HepG2 (cell line): ENCODE results near the gene CEACAM16. TPM values are rescaled to one million over a fixed set of nuclear protein-coding genes. Genes with fewer than 3 reads are reported as not detected.

Experiments
- ATAC-seq: fragments of 200-7000 bp; cut with Tn5 transposase; 3 replicates; pipeline ENCODE4 v1.9.1; 2020; ENCODE audit warnings: mild to moderate bottlenecking, moderate library complexity
- BruUV-seq: library from RNA; stranded (reverse); fragments of 400-500 nt; replicated peaks from 2 replicates; lab custom pipeline; 2021; lab: Mats Ljungman, UMichigan
- CTCF ChIA-PET: fragments of 300-600 bp; formaldehyde crosslinking; extraction: SDS; loops from one replicate; lab custom pipeline; 2021; ENCODE audit warnings: low total read pairs, inconsistent platforms, low intra/inter-chr PET ratio; lab: Yijun Ruan, JAX
- POLR2A ChIA-PET: fragments of 350-600 bp; sonication (Branson Sonifier 250); formaldehyde crosslinking; loops from one replicate; lab custom pipeline; 2020; ENCODE audit warnings: antibody characterized with exemption, inconsistent platforms; lab: Yijun Ruan, JAX
- DNase-seq: peaks from one replicate; pipeline ENCODE4 v3.0.0-alpha.2; 2015; ENCODE audit warnings: low spot score
- FAIRE-seq: peaks from 3 replicates; lab custom pipeline; 2011; peaks lifted over from hg19 to GRCh38; lab: Jason Lieb, UNC
- H2AFZ ChIP-seq: one replicate; pipeline ENCODE4 v1.6.1; 2011; ENCODE audit warnings: low read length, inconsistent platforms
- H3K27ac ChIP-seq: fragments of 300-600 bp; 3 replicates; pipeline ENCODE4 v1.8.0; 2011; ENCODE audit warnings: mixed run types, mild to moderate bottlenecking, mixed read lengths, low read length, inconsistent platforms; ENCODE audit not compliant: insufficient read depth; ENCODE audit errors: extremely low read length
- H3K27me3 ChIP-seq, 2 experiments: fragments of 200-600 bp in 1 of 2; 2 replicates in 1 of 2; 3 replicates in 1 of 2; pipeline versions ENCODE4 v1.6.0 to v1.8.0; 2011; ENCODE audit warnings: low read length in 2 of 2, mild to moderate bottlenecking in 2 of 2, moderate library complexity in 2 of 2, inconsistent platforms in 1 of 2; ENCODE audit not compliant: insufficient read depth in 2 of 2, control insufficient read depth in 1 of 2
- H3K36me3 ChIP-seq, 2 experiments: fragments of 200-600 bp in 1 of 2; replicated peaks in 1 of 2; 2 replicates in 1 of 2; 3 replicates in 1 of 2; pipeline versions ENCODE4 v1.5.1 to v1.8.0; 2011; ENCODE audit warnings: low read length in 2 of 2, inconsistent platforms in 1 of 2; ENCODE audit not compliant: insufficient read depth in 2 of 2, control insufficient read depth in 1 of 2
- H3K4me1 ChIP-seq: 2 replicates; pipeline ENCODE4 v1.5.1; 2012; ENCODE audit warnings: low read length, inconsistent platforms; ENCODE audit not compliant: insufficient read depth
- H3K4me2 ChIP-seq: 2 replicates; pipeline ENCODE4 v1.6.0; 2011; ENCODE audit warnings: low read depth, low read length, inconsistent platforms
- H3K4me3 ChIP-seq, 3 experiments: fragments of 200-600 bp in 1 of 3; sonication (generic), shearing (Covaris generic) in 1 of 3; replicated peaks in 1 of 3; 2 replicates each; pipeline ENCODE4 v1.5.1; 2011 to 2016; ENCODE audit warnings: low read length in 3 of 3, inconsistent platforms in 2 of 3, low read depth in 2 of 3, mild to moderate bottlenecking in 2 of 3, control low read depth in 1 of 3, mixed read lengths in 1 of 3; ENCODE audit not compliant: insufficient read depth in 1 of 3
- H3K79me2 ChIP-seq: one replicate; pipeline ENCODE4 v1.6.1; 2011; ENCODE audit warnings: low read length, inconsistent platforms; ENCODE audit not compliant: insufficient read depth
- H3K9ac ChIP-seq: 2 replicates; pipeline ENCODE4 v1.6.0; 2011; ENCODE audit warnings: mild to moderate bottlenecking, low read depth, low read length, inconsistent platforms; ENCODE audit not compliant: insufficient read depth
- H3K9me3 ChIP-seq: 2 replicates; pipeline ENCODE4 v1.5.1; 2012; ENCODE audit warnings: mild to moderate bottlenecking, low read length
- H4K20me1 ChIP-seq: 2 replicates; pipeline ENCODE4 v1.6.0; 2011; ENCODE audit warnings: inconsistent platforms, mild to moderate bottlenecking, low read length, moderate library complexity; ENCODE audit not compliant: insufficient read depth
- DDIT3 ChIP-seq: sonication (generic); formaldehyde crosslinking; IDR thresholded peaks from 2 replicates; pipeline ENCODE4 v1.4.0; 2020; ENCODE audit warnings: mild to moderate bottlenecking, missing genetic modification reagents
- E2F2 ChIP-seq: sonication (generic); formaldehyde crosslinking; IDR thresholded peaks from 2 replicates; pipeline ENCODE4 v1.4.0; 2020; ENCODE audit warnings: missing genetic modification reagents, borderline replicate concordance
- EEA1 ChIP-seq: sonication (generic); formaldehyde crosslinking; IDR thresholded peaks from 2 replicates; pipeline ENCODE4 v1.5.1; 2020; ENCODE audit warnings: mild to moderate bottlenecking, missing genetic modification reagents, borderline replicate concordance
- HNRNPLL ChIP-seq: fragments of 200-400 bp; formaldehyde crosslinking; IDR thresholded peaks from 2 replicates; pipeline ENCODE4 v1.6.1; 2017; ENCODE audit warnings: mild to moderate bottlenecking, low read depth, low read length; ENCODE audit not compliant: poor library complexity, severe bottlenecking
- KDM1A ChIP-seq: IDR thresholded peaks from 2 replicates; pipeline ENCODE4 v1.6.1; 2016; ENCODE audit warnings: missing compliant biosample characterization
- NFYB ChIP-seq: sonication (generic); formaldehyde crosslinking; IDR thresholded peaks from 2 replicates; pipeline ENCODE4 v1.4.0; 2020; ENCODE audit warnings: missing genetic modification reagents
- NR2F6 ChIP-seq, 2 experiments: IDR thresholded peaks; 2 replicates each; pipeline ENCODE4 v1.6.1; 2016; ENCODE audit warnings: antibody characterized with exemption in 1 of 2, mild to moderate bottlenecking in 1 of 2
- PHF5A ChIP-seq: IDR thresholded peaks from one replicate; pipeline ENCODE4 v1.6.1; 2018; ENCODE audit warnings: low read depth, missing genetic modification reagents; ENCODE audit not compliant: unreplicated experiment
- SIX1 ChIP-seq: sonication (generic); formaldehyde crosslinking; IDR thresholded peaks from 2 replicates; pipeline ENCODE4 v1.4.0; 2020; ENCODE audit warnings: missing genetic modification reagents, borderline replicate concordance
- ZBTB7B ChIP-seq: sonication (generic); formaldehyde crosslinking; IDR thresholded peaks from 2 replicates; pipeline ENCODE4 v1.4.0; 2020; ENCODE audit warnings: missing genetic modification reagents
- ZFP91 ChIP-seq: sonication (generic); formaldehyde crosslinking; IDR thresholded peaks from 2 replicates; pipeline ENCODE4 v1.9.0; 2022; ENCODE audit warnings: missing genetic modification reagents, mild to moderate bottlenecking, borderline replicate concordance
- ZKSCAN8 ChIP-seq: IDR thresholded peaks from 2 replicates; pipeline ENCODE4 v1.6.1; 2016; ENCODE audit warnings: borderline replicate concordance, missing genetic modification reagents, missing compliant biosample characterization
- ZNF10 ChIP-seq: sonication (generic); formaldehyde crosslinking; IDR thresholded peaks from 2 replicates; pipeline ENCODE4 v1.4.0; 2020; ENCODE audit warnings: mild to moderate bottlenecking, low read depth, missing genetic modification reagents, borderline replicate concordance
- ZNF121 ChIP-seq: sonication (generic); formaldehyde crosslinking; IDR thresholded peaks from 2 replicates; pipeline ENCODE4 v1.5.0; 2020; ENCODE audit warnings: mild to moderate bottlenecking, missing genetic modification reagents
- ZNF207 ChIP-seq: fragments of 450-650 bp; IDR thresholded peaks from 2 replicates; pipeline ENCODE4 v1.6.1; 2016; ENCODE audit warnings: antibody characterized with exemption, borderline replicate concordance
- ZNF224 ChIP-seq: sonication (generic); formaldehyde crosslinking; IDR thresholded peaks from 2 replicates; pipeline ENCODE4 v1.5.0; 2020; ENCODE audit warnings: mild to moderate bottlenecking, missing genetic modification reagents
- ZNF513 ChIP-seq: sonication (generic); formaldehyde crosslinking; conservative IDR thresholded peaks from 2 replicates; pipeline ENCODE4 v1.5.0; 2020; ENCODE audit warnings: missing genetic modification reagents
- ZNF644 ChIP-seq: IDR thresholded peaks from 2 replicates; pipeline ENCODE4 v1.6.1; 2016; ENCODE audit warnings: low read depth
- ZNF674 ChIP-seq: sonication (generic); formaldehyde crosslinking; IDR thresholded peaks from 2 replicates; pipeline ENCODE4 v1.5.0; 2020; ENCODE audit warnings: low read depth, mild to moderate bottlenecking, missing genetic modification reagents
- WGBS: methylation state at CpG from one replicate; pipeline ENCODE4 v1.1.6; 2017; ENCODE audit warnings: low lambda C conversion rate; 5-methylcytosine and 5-hydroxymethylcytosine counted together
- in situ Hi-C: cut with HindIII; loops from 2 replicates; pipeline ENCODE4 v1.10.0; 2017; ENCODE audit warnings: low pct_unique_long_range_greater_than_20kb; ENCODE audit not compliant: extremely low pct_ligation_motif_present
- intact Hi-C: fragments of 100-400 bp; cut with micrococcal nuclease; formaldehyde crosslinking; loops from one replicate; pipeline ENCODE4 v1.10.0; 2022; ENCODE audit not compliant: unreplicated experiment
- polyA plus RNA-seq, 8 experiments: library from polyadenylated mRNA; depleted of rRNA in 3 of 8; stranded (reverse) in 7 of 8; unstranded in 1 of 8; fragments of >200 nt; fragmentation: Illumina TruSeq in 4 of 8; extraction: Trizol in 4 of 8; gene quantifications; 2 replicates each; pipeline versions ENCODE4 v1.2.1 to v1.2.3, GENCODE V29; 2011 to 2016; ENCODE audit warnings: low read depth in 4 of 8, missing spikeins in 1 of 8, mixed read lengths in 1 of 8; ENCODE audit not compliant: insufficient read depth in 1 of 8
- total RNA-seq, 5 experiments: library from RNA; depleted of rRNA; stranded (reverse); fragments of >200 nt; fragmentation: Illumina TruSeq; extraction: Trizol; gene quantifications; 2 replicates each; pipeline ENCODE4 v1.2.3, GENCODE V29; 2016; ENCODE audit warnings: low read depth in 1 of 5

Gene CEACAM16
- total and polyA plus RNA-seq, 2 of the 13 experiments (the other 11 are each of a cell fraction or from before 2014, with no cell fraction given) = not detected

- BruUV-seq = no TSS peak
- H3K79me2 ChIP-seq = no peaks in the 10 kb centered on the region
- H3K9ac ChIP-seq = no peak overlapping the region
- H3K36me3 ChIP-seq = no peaks in the 10 kb centered on the region
- ChIA-PET CTCF (interaction anchor here (1.1 to 4.6 kb wide), 5 partner anchors 28 to 155 kb away, joined by 3 to 34 read pairs (median 11); no protein-coding TSS in a partner anchor), POLR2A (interaction anchor here (0.7 to 1.9 kb wide), 5 partner anchors 28 to 89 kb away, joined by 3 to 7 read pairs (median 6); no protein-coding TSS in a partner anchor)
- 16% methylated on average over 10 of the region's 11 CpGs for WGBS
- H3K4me3 ChIP-seq = peak overlapping the region in 2 of 3 experiments; percentile 18 to 52; a peak in 2 of 6 replicates
- H3K9me3 ChIP-seq = no peaks in the 10 kb centered on the region
- H2AFZ ChIP-seq = no peak overlapping the region
- H3K4me1 ChIP-seq = peaks cover 65% of the 10 kb centered on the region
- intact Hi-C loops (loop anchor here (1.0 kb wide), 2 partner anchors 81 to 156 kb away; no protein-coding TSS in a partner anchor), in situ Hi-C loops (loop anchor here (5.0 kb wide), 3 partner anchors 33 to 158 kb away; partner anchors contain the start of gene NECTIN2)
- DNase-seq (peak; percentile 63), ATAC-seq (peak; percentile 85), FAIRE-seq (no peak)
- peak overlapping the region; percentile 66 for H3K4me2 ChIP-seq
- H3K27me3 ChIP-seq = no peaks in the 10 kb centered on the region
- H4K20me1 ChIP-seq = no peaks in the 10 kb centered on the region
- H3K27ac ChIP-seq = no peak overlapping the region
- no peak for TF ChIP-seq EEA1 (CRISPR knock-in tag)
- TF ChIP-seq E2F2 (CRISPR knock-in tag) = no peak
- no peak for TF ChIP-seq SIX1 (CRISPR knock-in tag)
- TF ChIP-seq ZNF644 = no peak
- no peak for TF ChIP-seq ZNF224
- no peak for TF ChIP-seq DDIT3
- TF ChIP-seq ZNF207 = no peak
- no peak for TF ChIP-seq ZNF674 (CRISPR knock-in tag)
- no peak; the same call in 1 of the 2 replicates for TF ChIP-seq NR2F6 (IDR thresholded peaks at IDR 0.05)
- peak; percentile 10; the same call in 1 of the 2 replicates for TF ChIP-seq NR2F6 (CRISPR knock-in tag; IDR thresholded peaks at IDR 0.05)
- no peak for TF ChIP-seq ZNF513 (CRISPR knock-in tag)
- peak; percentile 55 for TF ChIP-seq PHF5A (CRISPR knock-in tag)
- TF ChIP-seq HNRNPLL = no peak
- no peak for TF ChIP-seq NFYB (CRISPR knock-in tag)
- peak; percentile 86; the same call in 1 of the 2 replicates for TF ChIP-seq ZBTB7B
- TF ChIP-seq ZFP91 (CRISPR knock-in tag) = peak; percentile 48; the same call in 1 of the 2 replicates
- no peak for TF ChIP-seq KDM1A (CRISPR knock-in tag)
- TF ChIP-seq ZNF121 = 0 out of 2 replicates have a peak, but pooled peaks have one; percentile 8
- no peak for TF ChIP-seq ZNF10
- TF ChIP-seq ZKSCAN8 (CRISPR knock-in tag) = no peak
Measured at GRCh38 chr19:44689290-44690130, 9.4 kb upstream of the CEACAM16 start.
